DOHH2 (cell line): ENCODE results near the gene WNT2.

Experiments
- CTCF ChIP-seq: fragments of 200-600 bp; sonication (generic); IDR thresholded peaks from one replicate; pipeline ENCODE4 v1.5.1; 2014; ENCODE audit warnings: antibody characterized with exemption, mild to moderate bottlenecking, low read depth, low read length; ENCODE audit not compliant: poor library complexity, severe bottlenecking
- EZH2phosphoT487 ChIP-seq: fragments of 200-600 bp; sonication (generic); IDR thresholded peaks from 2 replicates; pipeline ENCODE4 v1.6.1; 2017; ENCODE audit warnings: borderline replicate concordance, mild to moderate bottlenecking, antibody characterized with exemption, low read length, moderate library complexity, mixed read lengths

- TF ChIP-seq CTCF: no peak
- no peak for TF ChIP-seq EZH2phosphoT487
These were observed 41.7 kb upstream of the WNT2 start for GRCh38 chr7:117364339-117365080.
